ENCODE measurements around the gene OR2AG1. TPM values are rescaled to one million over a fixed set of nuclear protein-coding genes. Genes with fewer than 3 reads are reported as not detected.

OR2AG1 gene
- total RNA-seq (not detected), polyA plus RNA-seq (not detected)
- long read RNA-seq, donor 1 = 0 reads
- long read RNA-seq, donor 2 = 0 reads
- long read RNA-seq, donor 3 = 0 reads
- long read RNA-seq, donor 4 = 0 reads
- long read RNA-seq, donor 5 = 0 reads

DNA sequence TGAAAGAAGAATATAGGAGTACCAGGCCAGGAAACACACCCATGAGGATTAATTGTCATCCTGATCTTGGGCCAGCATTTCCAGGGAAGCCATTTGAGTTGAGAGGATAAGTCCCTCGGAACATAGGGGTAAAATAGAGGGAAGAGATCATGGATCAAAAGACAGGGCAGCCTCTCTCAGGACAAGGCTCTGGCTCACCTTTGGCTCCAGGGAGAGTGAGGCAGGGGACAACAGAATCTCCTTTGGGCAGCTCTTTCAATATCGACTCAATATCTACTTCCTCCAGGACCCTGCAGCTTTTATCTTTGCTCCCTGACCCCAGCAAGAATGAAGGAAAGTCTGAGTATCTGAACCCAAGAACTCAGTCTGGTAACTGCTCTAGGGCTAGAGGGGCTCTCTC lies at the start of gene OR2AG1:
OR2AG1 (plus strand) TSS at position 301 of the 400 bp plus-strand sequence. CDS start 2,018 bp downstream, outside the sequence.
- Histone ChIP-seq H3K9me3 (ENCODE audit: control insufficient read depth in 4 of 4, insufficient read depth in 3 of 4, low read length in 3 of 4) (peaks cover 0 to 3% (median 0%) of the 10 kb centered on the region in 4 donors), H3K36me3 (ENCODE audit: control insufficient read depth in 4 of 4, insufficient read depth in 4 of 4, low read length in 4 of 4) (no peaks in the 10 kb centered on the region), H3K4me1 (ENCODE audit: control insufficient read depth in 5 of 5, insufficient read depth in 5 of 5, low read length in 5 of 5) (no peaks in the 10 kb centered on the region), H3K4me3 (no peak within 1 kb of the TSS), H3K9ac (ENCODE audit: insufficient read depth in 1 of 2, low read length in 2 of 2) (no peak within 1 kb of the TSS), H3K27ac (ENCODE audit: low read depth in 1 of 2, low read length in 1 of 2) (no peak within 1 kb of the TSS), H3K27me3 (ENCODE audit: control insufficient read depth in 3 of 3, insufficient read depth in 3 of 3, low read length in 2 of 3) (no peaks in the 10 kb centered on the region)
- 73 to 75% methylated on average over 2 of the region's 2 CpGs for WGBS, 2 donors
- ATAC-seq (ENCODE audit: insufficient read depth, low FRiP score) = no peak
- no peak for DNase-seq
- TF ChIP-seq CTCF (IDR thresholded peaks at IDR 0.05; ENCODE audit: control extremely low read depth, extremely low read depth) = no peak

GRCh38 chr11:6733326-6734275 lies 49.2 kb upstream of the OR2AG1 start:
- no peaks in the 10 kb centered on the region for H3K27me3 ChIP-seq (ENCODE audit: control insufficient read depth in 3 of 3, insufficient read depth in 3 of 3, low read length in 2 of 3)
- TF ChIP-seq CTCF (IDR thresholded peaks at IDR 0.05; ENCODE audit: control extremely low read depth, extremely low read depth) = no peak
- H3K36me3 ChIP-seq (ENCODE audit: control insufficient read depth in 4 of 4, insufficient read depth in 4 of 4, low read length in 4 of 4) = no peaks in the 10 kb centered on the region
- no peak overlapping the region for H3K27ac ChIP-seq (ENCODE audit: low read depth in 1 of 2, low read length in 1 of 2)
- H3K9me3 ChIP-seq (ENCODE audit: control insufficient read depth in 4 of 4, insufficient read depth in 3 of 4, low read length in 3 of 4) = peaks cover 0 to 3% (median 0%) of the 10 kb centered on the region in 4 donors
- H3K4me1 ChIP-seq (ENCODE audit: control insufficient read depth in 5 of 5, insufficient read depth in 5 of 5, low read length in 5 of 5) = no peaks in the 10 kb centered on the region
- H3K4me3 ChIP-seq = no peak overlapping the region
- no peak overlapping the region for H3K9ac ChIP-seq (ENCODE audit: insufficient read depth in 1 of 2, low read length in 2 of 2)
- 71 to 79% methylated on average over 3 of the region's 3 CpGs for WGBS, 2 donors
- no peak for DNase-seq
- no peak for ATAC-seq (ENCODE audit: insufficient read depth, low FRiP score)

DNA sequence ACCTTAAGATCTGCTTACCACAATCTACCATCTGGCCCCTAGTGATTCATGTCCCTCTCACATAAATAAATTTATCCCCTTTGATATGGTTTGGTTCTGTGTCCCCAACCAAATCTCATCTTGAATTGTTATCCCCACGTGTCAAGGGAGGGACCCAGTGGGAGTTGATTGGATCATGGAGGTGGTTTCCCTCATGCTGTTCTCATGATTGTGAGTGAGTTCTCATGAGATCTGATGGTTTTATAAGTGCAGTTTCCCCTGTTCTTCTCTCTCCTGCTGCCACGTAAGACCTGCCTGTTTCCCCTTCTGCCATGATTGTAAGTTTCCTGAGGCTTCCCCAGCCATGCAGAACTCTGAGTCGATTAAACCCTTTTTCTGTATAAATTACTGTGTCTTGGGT lies 48.2 kb upstream of the OR2AG1 start:
- no peaks in the 10 kb centered on the region for H3K4me1 ChIP-seq (ENCODE audit: control insufficient read depth in 5 of 5, insufficient read depth in 5 of 5, low read length in 5 of 5)
- no peak overlapping the region for H3K4me3 ChIP-seq
- no peak for ATAC-seq (ENCODE audit: insufficient read depth, low FRiP score)
- H3K9me3 ChIP-seq (ENCODE audit: control insufficient read depth in 4 of 4, insufficient read depth in 3 of 4, low read length in 3 of 4) = peaks cover 0 to 3% (median 0%) of the 10 kb centered on the region in 4 donors
- H3K27ac ChIP-seq (ENCODE audit: low read depth in 1 of 2, low read length in 1 of 2) = no peak overlapping the region
- TF ChIP-seq CTCF (IDR thresholded peaks at IDR 0.05; ENCODE audit: control extremely low read depth, extremely low read depth) = no peak
- H3K27me3 ChIP-seq (ENCODE audit: control insufficient read depth in 3 of 3, insufficient read depth in 3 of 3, low read length in 2 of 3) = no peaks in the 10 kb centered on the region
- no peaks in the 10 kb centered on the region for H3K36me3 ChIP-seq (ENCODE audit: control insufficient read depth in 4 of 4, insufficient read depth in 4 of 4, low read length in 4 of 4)
- WGBS, 2 donors = 77 to 87% methylated on average over 3 of the region's 3 CpGs
- no peak overlapping the region for H3K9ac ChIP-seq (ENCODE audit: insufficient read depth in 1 of 2, low read length in 2 of 2)
- DNase-seq = no peak

Measured in lung (tissue), 16 donors.